ENCODE measurements around the gene NAGLU.

GRCh38 chr17:42536372-42537155 is 523 bp downstream of the NAGLU start:
- TF ChIP-seq, protein P1, sequence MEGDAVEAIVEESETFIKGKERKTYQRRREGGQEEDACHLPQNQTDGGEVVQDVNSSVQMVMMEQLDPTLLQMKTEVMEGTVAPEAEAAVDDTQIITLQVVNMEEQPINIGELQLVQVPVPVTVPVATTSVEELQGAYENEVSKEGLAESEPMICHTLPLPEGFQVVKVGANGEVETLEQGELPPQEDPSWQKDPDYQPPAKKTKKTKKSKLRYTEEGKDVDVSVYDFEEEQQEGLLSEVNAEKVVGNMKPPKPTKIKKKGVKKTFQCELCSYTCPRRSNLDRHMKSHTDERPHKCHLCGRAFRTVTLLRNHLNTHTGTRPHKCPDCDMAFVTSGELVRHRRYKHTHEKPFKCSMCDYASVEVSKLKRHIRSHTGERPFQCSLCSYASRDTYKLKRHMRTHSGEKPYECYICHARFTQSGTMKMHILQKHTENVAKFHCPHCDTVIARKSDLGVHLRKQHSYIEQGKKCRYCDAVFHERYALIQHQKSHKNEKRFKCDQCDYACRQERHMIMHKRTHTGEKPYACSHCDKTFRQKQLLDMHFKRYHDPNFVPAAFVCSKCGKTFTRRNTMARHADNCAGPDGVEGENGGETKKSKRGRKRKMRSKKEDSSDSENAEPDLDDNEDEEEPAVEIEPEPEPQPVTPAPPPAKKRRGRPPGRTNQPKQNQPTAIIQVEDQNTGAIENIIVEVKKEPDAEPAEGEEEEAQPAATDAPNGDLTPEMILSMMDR (optimal IDR thresholded peaks at IDR 0.05 in 1 of 3, IDR thresholded peaks at IDR 0.05 in 1 of 3, conservative IDR thresholded peaks at IDR 0.05 in 1 of 3; ENCODE audit: extremely low read depth in 1 of 3, insufficient read depth in 2 of 3, low read length in 3 of 3), result no peak
- no peak for TF ChIP-seq EZH2 (IDR thresholded peaks at IDR 0.05; ENCODE audit: low read length)

Data from keratinocyte (primary cell).